ENCODE measurements around the gene GABRD.
"Not testable (repeated sequence)": the region's sequence is repeated elsewhere in the genome, so short reads cannot be mapped to it uniquely, and the experiment has no call there.

Gene GABRD

DNA sequence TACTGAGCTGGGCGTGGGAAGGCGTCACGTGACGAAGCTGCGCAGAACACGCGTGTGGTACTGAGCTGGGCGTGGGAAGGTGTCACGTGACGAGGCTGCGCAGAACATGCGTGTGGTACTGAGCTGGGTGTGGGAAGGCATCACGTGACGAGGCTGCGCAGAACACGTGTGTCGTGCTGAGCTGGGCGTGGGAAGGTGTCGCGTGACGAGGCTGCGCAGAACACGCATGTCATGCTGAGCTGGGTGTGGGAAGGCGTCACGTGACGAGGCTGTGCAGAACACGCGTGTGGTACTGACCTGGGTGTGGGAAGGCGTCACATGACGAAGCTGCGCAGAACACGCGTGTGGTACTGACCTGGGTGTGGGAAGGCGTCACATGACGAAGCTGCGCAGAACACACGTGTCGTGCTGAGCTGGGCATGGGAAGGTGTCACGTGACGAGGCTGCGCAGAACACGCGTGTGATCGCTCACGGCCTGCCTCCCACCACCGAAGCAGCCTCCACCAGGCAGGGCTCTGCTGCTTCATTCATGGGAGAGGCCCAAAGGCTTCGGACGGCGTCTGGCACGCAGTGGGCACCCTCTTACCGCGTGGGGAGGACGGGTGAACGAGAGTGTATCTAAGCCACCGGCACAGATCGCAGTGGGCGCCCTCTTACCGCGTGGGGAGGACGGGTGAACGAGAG, 39.5 kb upstream of the GABRD start:
- TF ChIP-seq, protein P1, sequence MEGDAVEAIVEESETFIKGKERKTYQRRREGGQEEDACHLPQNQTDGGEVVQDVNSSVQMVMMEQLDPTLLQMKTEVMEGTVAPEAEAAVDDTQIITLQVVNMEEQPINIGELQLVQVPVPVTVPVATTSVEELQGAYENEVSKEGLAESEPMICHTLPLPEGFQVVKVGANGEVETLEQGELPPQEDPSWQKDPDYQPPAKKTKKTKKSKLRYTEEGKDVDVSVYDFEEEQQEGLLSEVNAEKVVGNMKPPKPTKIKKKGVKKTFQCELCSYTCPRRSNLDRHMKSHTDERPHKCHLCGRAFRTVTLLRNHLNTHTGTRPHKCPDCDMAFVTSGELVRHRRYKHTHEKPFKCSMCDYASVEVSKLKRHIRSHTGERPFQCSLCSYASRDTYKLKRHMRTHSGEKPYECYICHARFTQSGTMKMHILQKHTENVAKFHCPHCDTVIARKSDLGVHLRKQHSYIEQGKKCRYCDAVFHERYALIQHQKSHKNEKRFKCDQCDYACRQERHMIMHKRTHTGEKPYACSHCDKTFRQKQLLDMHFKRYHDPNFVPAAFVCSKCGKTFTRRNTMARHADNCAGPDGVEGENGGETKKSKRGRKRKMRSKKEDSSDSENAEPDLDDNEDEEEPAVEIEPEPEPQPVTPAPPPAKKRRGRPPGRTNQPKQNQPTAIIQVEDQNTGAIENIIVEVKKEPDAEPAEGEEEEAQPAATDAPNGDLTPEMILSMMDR (conservative IDR thresholded peaks at IDR 0.05; ENCODE audit: low read depth) = no peak
- POLR2A ChIA-PET (ENCODE audit: low non-redundant PET) = no interaction called here
- CTCF ChIA-PET = no interaction called here

DNA sequence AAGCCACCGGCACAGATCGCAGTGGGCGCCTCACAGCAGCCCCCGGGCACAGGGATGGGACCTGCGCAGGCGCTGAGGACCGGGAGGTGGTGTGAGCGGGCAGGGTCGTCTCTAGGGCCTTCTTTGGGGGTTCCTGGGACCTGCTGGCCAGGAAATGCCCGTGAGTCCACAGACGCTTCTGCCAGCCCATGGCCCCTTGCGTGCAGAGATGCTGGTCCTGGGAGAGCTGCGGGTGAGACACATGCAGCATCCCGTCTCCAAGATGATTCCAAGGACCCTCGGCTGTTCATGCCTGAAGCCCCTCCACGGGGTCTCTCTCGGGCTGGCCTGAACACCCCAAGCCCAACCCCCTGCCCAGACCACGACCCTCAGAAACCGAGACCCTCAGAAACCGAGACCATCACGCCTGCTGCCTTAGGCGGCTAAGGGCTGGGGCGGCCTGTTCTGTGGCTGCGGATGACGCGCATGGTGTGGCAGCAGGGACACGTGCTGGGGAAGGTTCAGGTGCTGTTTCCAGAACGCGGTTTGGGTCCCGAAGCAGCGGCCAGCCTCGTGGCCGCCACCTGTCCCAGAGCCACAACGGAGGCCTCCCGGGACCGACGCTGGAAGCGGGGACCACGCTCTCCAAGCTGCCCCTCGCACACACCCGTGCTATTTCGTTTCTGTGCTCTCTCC, 38.5 kb upstream of the GABRD start:
- no peak overlapping the region for H3K27ac ChIP-seq
- POLR2A ChIA-PET (ENCODE audit: low non-redundant PET) = no interaction called here
- TF ChIP-seq, protein P1 (conservative IDR thresholded peaks at IDR 0.05; ENCODE audit: low read depth) = no peak
- CTCF ChIA-PET = no interaction called here
- no peak for DNase-seq (ENCODE audit: low spot score)

More for the DNA sequence above, 39.5 kb upstream of the GABRD start:
- DNase-seq (ENCODE audit: low spot score) = no peak
- H3K27ac ChIP-seq = no peak overlapping the region

DNA sequence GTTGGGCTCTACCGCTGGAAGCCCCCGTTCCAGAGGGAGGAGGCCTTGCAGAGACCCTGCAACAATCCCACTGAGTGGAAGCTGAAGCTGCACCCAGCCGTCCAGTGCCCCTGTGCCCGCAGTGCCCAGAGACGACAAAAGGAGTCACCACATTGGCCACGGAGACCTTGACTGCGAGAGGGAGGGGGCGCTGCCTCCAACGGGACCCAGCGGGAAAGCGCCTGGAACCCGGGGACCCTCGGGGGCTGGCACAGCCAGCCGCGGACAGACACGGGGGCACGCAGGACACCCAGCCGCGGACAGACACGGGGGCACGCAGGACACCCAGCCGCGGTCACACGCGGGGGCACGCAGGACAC, 38.0 kb upstream of the GABRD start:
- POLR2A ChIA-PET (ENCODE audit: low non-redundant PET) = no interaction called here
- no peak overlapping the region for H3K27ac ChIP-seq
- TF ChIP-seq, protein P1 (conservative IDR thresholded peaks at IDR 0.05; ENCODE audit: low read depth) = no peak
- DNase-seq (ENCODE audit: low spot score) = no peak
- CTCF ChIA-PET = no interaction called here

DNA sequence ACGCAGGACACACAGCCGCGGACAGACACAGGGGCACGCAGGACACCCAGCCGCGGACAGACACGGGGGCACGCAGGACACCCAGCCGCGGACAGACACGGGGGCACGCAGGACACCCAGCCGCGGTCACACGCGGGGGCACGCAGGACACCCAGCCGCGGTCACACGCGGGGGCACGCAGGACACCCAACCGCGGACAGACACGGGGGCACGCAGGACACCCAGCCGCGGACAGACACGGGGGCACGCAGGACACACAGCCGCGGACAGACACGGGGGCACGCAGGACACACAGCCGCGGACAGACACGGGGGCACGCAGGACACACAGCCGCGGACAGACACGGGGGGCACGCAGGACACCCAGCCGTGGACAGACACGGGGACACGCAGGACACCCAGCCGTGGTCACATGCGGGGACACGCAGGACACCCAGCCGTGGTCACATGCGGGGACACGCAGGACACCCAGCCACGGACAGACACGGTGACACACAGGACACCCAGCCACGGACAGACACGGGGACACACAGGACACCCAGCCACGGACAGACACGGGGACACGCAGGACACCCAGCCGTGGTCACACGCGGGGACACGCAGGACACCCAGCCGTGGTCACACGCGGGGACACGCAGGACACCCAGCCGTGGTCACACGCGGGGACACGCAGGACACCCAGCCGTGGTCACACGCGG, 37.4 kb upstream of the GABRD start:
- POLR2A ChIA-PET (ENCODE audit: low non-redundant PET); DNase-seq (ENCODE audit: low spot score); H3K27ac ChIP-seq; CTCF ChIA-PET: not testable (repeated sequence)

DNA sequence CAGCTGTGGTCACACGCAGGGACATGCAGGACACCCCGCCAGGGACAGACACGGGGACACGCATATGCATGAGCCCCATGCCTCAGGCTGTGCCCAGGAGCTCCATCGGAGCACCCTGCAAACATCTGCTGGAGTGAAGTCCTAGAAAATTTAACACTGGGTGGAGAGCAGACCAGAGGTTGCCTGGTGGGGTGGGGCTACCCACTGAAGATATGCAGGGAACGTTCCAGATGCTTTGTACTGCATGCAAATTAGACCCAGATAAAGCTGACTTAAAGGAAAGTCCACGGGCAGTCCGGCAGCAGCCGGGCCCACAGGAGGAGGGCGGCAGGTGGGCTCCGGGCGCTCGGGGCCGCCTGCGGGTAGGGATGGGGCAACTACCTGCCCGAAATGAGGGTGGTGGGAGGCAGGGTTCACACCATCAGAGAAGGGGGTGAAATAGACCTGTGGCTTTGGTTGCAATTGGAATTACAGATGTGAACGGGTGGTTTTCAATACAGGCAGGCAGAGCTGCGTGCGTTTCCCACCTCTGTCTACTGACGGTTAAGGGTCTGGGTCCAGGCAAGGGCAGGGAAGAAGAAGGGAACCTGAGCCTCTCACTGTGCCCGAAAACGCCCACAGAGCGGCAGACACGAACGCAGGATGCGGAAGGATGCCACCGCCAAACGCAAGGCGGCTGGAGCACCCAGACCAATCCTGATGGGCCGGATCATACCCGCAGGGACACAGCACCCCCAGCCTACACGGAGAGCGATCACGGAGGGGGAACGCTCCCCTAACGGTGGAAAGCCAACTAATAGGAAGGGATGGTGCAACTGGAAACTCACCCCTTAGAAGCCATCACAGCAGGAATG, 36.5 kb upstream of the GABRD start:
- ChIA-PET POLR2A (ENCODE audit: low non-redundant PET) (no interaction called here), CTCF (interaction anchor here (0.5 kb wide), 1 partner anchor 51 kb away, joined by 4 read pairs; no protein-coding TSS in a partner anchor)
- DNase-seq (ENCODE audit: low spot score) = no peak
- TF ChIP-seq, protein P1 (conservative IDR thresholded peaks at IDR 0.05; ENCODE audit: low read depth) = no peak
- no peak overlapping the region for H3K27ac ChIP-seq

DNA sequence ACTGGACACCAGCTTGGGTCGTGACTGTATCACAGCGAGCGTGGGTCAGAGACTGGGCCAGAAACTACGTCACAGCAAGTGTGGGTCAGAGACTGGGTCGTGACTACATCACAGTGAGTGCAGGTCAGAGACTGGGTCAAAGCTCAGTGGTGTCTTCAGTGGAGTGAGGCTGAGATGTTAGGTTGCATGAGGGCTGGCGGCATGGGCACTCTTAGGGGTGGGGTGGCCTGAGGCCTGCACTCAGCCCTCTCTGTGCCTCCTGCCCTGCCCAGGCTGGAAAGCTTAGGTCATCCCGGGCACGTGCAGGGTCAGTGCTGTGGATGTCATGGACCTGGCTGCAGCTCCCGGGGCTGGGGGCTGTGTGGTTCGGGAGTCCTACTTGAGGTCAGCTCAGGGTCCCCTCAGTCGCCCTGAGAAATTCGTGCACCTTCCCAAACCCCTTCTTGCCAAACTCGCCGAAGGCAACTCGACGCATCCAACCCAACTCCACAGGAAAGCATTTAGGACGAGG, 34.5 kb upstream of the GABRD start:
- H3K27ac ChIP-seq = no peak overlapping the region
- DNase-seq (ENCODE audit: low spot score) = no peak
- TF ChIP-seq, protein P1 (conservative IDR thresholded peaks at IDR 0.05; ENCODE audit: low read depth) = no peak
- ChIA-PET POLR2A (ENCODE audit: low non-redundant PET) (interaction anchor here (0.6 kb wide), 1 partner anchor 11 kb away, joined by 12 read pairs; no protein-coding TSS in a partner anchor), CTCF (interaction anchor here (0.9 kb wide), 1 partner anchor 190 kb away, joined by 3 read pairs; no protein-coding TSS in a partner anchor)
